ENCODE measurements around the gene ABITRAM. TPM values are rescaled to one million over a fixed set of nuclear protein-coding genes. Genes with fewer than 3 reads are reported as not detected.

Gene ABITRAM
- total RNA-seq, 2 experiments from 2014 or later, result 7.0 to 14.6 TPM

DNA sequence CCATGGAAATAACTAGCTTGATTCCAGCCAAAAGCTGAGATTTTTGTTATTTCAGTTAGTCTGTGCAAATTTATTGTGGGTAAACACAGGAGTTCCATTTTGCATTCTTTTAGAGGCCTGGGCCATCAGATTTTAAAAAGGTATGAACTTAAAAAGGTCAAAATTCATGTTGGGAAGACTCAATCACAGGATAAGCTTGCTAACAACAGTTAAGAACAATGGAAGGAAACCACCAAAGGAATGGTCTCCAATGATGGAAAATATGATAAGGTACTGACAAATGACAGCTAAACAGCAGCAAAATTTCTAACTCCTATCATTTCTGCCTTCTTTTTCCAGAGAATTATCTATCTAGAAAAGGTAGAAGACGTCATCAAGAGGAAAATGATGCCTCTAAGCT lies 16.0 kb downstream of the ABITRAM start:
- Histone ChIP-seq H3K36me3 (ENCODE audit: insufficient read depth, low read length) (peaks cover 4% of the 10 kb centered on the region), H3K4me2 (ENCODE audit: low read length) (no peak overlapping the region), H3K79me2 (ENCODE audit: insufficient read depth, low read depth, low read length) (no peaks in the 10 kb centered on the region), H3K4me1 (ENCODE audit: insufficient read depth, low read length, poor library complexity, severe bottlenecking) (peaks cover 3% of the 10 kb centered on the region), H3K9me3 (ENCODE audit: low read length) (no peaks in the 10 kb centered on the region), H3K9me2 (ENCODE audit: insufficient read depth, low read length) (no peaks in the 10 kb centered on the region), H3K4me3 (ENCODE audit: low read depth, low read length, poor library complexity, severe bottlenecking) (no peak overlapping the region), H3K27ac (ENCODE audit: low read depth, low read length, poor library complexity, severe bottlenecking) (no peak overlapping the region), H4K20me1 (ENCODE audit: insufficient read depth, low read length) (peaks cover 4% of the 10 kb centered on the region; the same call in 1 of the 2 replicates), H2AFZ (ENCODE audit: low read length) (no peak overlapping the region)
- BruUV-seq (replicated peaks), result no TSS peak
- ChIA-PET POLR2A (interaction anchor here (0.6 to 0.7 kb wide), 3 partner anchors 8 to 894 kb away, joined by 3 to 9 read pairs (median 3); no protein-coding TSS in a partner anchor), CTCF (ENCODE audit: unreplicated experiment) (no interaction called here)
- DNase-seq (ENCODE audit: low spot score), result no peak
- intact Hi-C loops (cut with micrococcal nuclease; ENCODE audit: unreplicated experiment), result no loop called here
- TF ChIP-seq, protein P1, sequence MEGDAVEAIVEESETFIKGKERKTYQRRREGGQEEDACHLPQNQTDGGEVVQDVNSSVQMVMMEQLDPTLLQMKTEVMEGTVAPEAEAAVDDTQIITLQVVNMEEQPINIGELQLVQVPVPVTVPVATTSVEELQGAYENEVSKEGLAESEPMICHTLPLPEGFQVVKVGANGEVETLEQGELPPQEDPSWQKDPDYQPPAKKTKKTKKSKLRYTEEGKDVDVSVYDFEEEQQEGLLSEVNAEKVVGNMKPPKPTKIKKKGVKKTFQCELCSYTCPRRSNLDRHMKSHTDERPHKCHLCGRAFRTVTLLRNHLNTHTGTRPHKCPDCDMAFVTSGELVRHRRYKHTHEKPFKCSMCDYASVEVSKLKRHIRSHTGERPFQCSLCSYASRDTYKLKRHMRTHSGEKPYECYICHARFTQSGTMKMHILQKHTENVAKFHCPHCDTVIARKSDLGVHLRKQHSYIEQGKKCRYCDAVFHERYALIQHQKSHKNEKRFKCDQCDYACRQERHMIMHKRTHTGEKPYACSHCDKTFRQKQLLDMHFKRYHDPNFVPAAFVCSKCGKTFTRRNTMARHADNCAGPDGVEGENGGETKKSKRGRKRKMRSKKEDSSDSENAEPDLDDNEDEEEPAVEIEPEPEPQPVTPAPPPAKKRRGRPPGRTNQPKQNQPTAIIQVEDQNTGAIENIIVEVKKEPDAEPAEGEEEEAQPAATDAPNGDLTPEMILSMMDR (conservative IDR thresholded peaks at IDR 0.05; ENCODE audit: low read length), result no peak
- TF ChIP-seq EZH2phosphoT487 (IDR thresholded peaks at IDR 0.05; ENCODE audit: borderline replicate concordance, low read depth, low read length), result no peak

- Histone ChIP-seq H3K36me3 (ENCODE audit: insufficient read depth, low read length) (peaks cover 4% of the 10 kb centered on the region), H3K4me1 (ENCODE audit: insufficient read depth, low read length, poor library complexity, severe bottlenecking) (peaks cover 3% of the 10 kb centered on the region), H3K4me2 (ENCODE audit: low read length) (no peak overlapping the region), H3K9me2 (ENCODE audit: insufficient read depth, low read length) (no peaks in the 10 kb centered on the region), H3K27ac (ENCODE audit: low read depth, low read length, poor library complexity, severe bottlenecking) (no peak overlapping the region), H3K9me3 (ENCODE audit: low read length) (no peaks in the 10 kb centered on the region), H4K20me1 (ENCODE audit: insufficient read depth, low read length) (peaks cover 4% of the 10 kb centered on the region; the same call in 1 of the 2 replicates), H3K4me3 (ENCODE audit: low read depth, low read length, poor library complexity, severe bottlenecking) (no peak overlapping the region), H3K79me2 (ENCODE audit: insufficient read depth, low read depth, low read length) (no peaks in the 10 kb centered on the region), H2AFZ (ENCODE audit: low read length) (no peak overlapping the region)
- no peak for DNase-seq (ENCODE audit: low spot score)
- TF ChIP-seq, protein P1 (conservative IDR thresholded peaks at IDR 0.05; ENCODE audit: low read length), result no peak
- TF ChIP-seq EZH2phosphoT487 (IDR thresholded peaks at IDR 0.05; ENCODE audit: borderline replicate concordance, low read depth, low read length), result no peak
- intact Hi-C loops (cut with micrococcal nuclease; ENCODE audit: unreplicated experiment), result no loop called here
- BruUV-seq (replicated peaks), result no TSS peak
- ChIA-PET CTCF (ENCODE audit: unreplicated experiment) (no interaction called here), POLR2A (no interaction called here)
Observed at GRCh38 chr9:108951578-108951977, 17.4 kb downstream of the ABITRAM start.

- H3K4me3 ChIP-seq (ENCODE audit: low read depth, low read length, poor library complexity, severe bottlenecking), result no peak overlapping the region
- ChIA-PET POLR2A (interaction anchor here (0.6 to 1.3 kb wide), 4 partner anchors 10 to 566 kb away, joined by 3 to 4 read pairs (median 3); no protein-coding TSS in a partner anchor), CTCF (ENCODE audit: unreplicated experiment) (no interaction called here)
- no peaks in the 10 kb centered on the region for H3K9me3 ChIP-seq (ENCODE audit: low read length)
- intact Hi-C loops (cut with micrococcal nuclease; ENCODE audit: unreplicated experiment), result no loop called here
- H3K27ac ChIP-seq (ENCODE audit: low read depth, low read length, poor library complexity, severe bottlenecking), result no peak overlapping the region
- no peaks in the 10 kb centered on the region for H3K36me3 ChIP-seq (ENCODE audit: insufficient read depth, low read length)
- peaks cover 4% of the 10 kb centered on the region; the same call in 1 of the 2 replicates for H4K20me1 ChIP-seq (ENCODE audit: insufficient read depth, low read length)
- H3K4me2 ChIP-seq (ENCODE audit: low read length), result no peak overlapping the region
- H3K4me1 ChIP-seq (ENCODE audit: insufficient read depth, low read length, poor library complexity, severe bottlenecking), result peaks cover 3% of the 10 kb centered on the region
- peak; percentile 55 for DNase-seq (ENCODE audit: low spot score)
- no TSS peak for BruUV-seq (replicated peaks)
- H3K9me2 ChIP-seq (ENCODE audit: insufficient read depth, low read length), result no peaks in the 10 kb centered on the region
- no peaks in the 10 kb centered on the region for H3K79me2 ChIP-seq (ENCODE audit: insufficient read depth, low read depth, low read length)
- TF ChIP-seq, protein P1 (conservative IDR thresholded peaks at IDR 0.05; ENCODE audit: low read length), result peak; percentile 88
- TF ChIP-seq EZH2phosphoT487 (IDR thresholded peaks at IDR 0.05; ENCODE audit: borderline replicate concordance, low read depth, low read length), result no peak
- no peak overlapping the region for H2AFZ ChIP-seq (ENCODE audit: low read length)
Observed at GRCh38 chr9:108953983-108954574, 19.9 kb downstream of the ABITRAM start.
